GM12878 (cell line): ENCODE measurements around the gene CAMK2A. TPM values are rescaled to one million over a fixed set of nuclear protein-coding genes. Genes with fewer than 3 reads are reported as not detected.
"Not testable (repeated sequence)": the region's sequence is repeated elsewhere in the genome, so short reads cannot be mapped to it uniquely, and the experiment has no call there.

Experiments used
- ATAC-seq: fragments of 200-7000 bp; cut with Tn5 transposase; 3 replicates; pipeline ENCODE4 v1.9.1; 2020; ENCODE audit warnings: mild to moderate bottlenecking, moderate library complexity
- BruUV-seq: library from RNA; stranded (reverse); fragments of 400-500 nt; replicated peaks from 2 replicates; lab custom pipeline; 2021; lab: Mats Ljungman, UMichigan
- CTCF ChIA-PET: fragments of 300-600 bp; sonication (Branson Sonifier 250); formaldehyde crosslinking; extraction: SDS; loops from one replicate; lab custom pipeline; 2021; ENCODE audit warnings: inconsistent platforms; lab: Yijun Ruan, JAX
- POLR2A ChIA-PET: fragments of 350-600 bp; formaldehyde crosslinking; extraction: SDS; loops from one replicate; lab custom pipeline; 2021; ENCODE audit warnings: inconsistent platforms; lab: Charles Lee
- RAD21 ChIA-PET: fragments of 300-600 bp; sonication (Branson Sonifier 250); formaldehyde crosslinking; loops from one replicate; lab custom pipeline; 2023; ENCODE audit warnings: antibody characterized with exemption; ENCODE audit not compliant: unreplicated experiment; lab: Charles Lee
- SMC1A ChIA-PET: fragments of 300-600 bp; sonication (Branson Sonifier 250); formaldehyde crosslinking; loops from one replicate; lab custom pipeline; 2023; ENCODE audit not compliant: unreplicated experiment, uncharacterized antibody; lab: Charles Lee
- DNase-seq: peaks from one replicate; pipeline ENCODE4 v3.0.0-alpha.2; 2011; ENCODE audit warnings: low read depth, low spot score
- FAIRE-seq: peaks from 3 replicates; lab custom pipeline; 2011; peaks lifted over from hg19 to GRCh38; lab: Jason Lieb, UNC
- H2AFZ ChIP-seq: 2 replicates; pipeline ENCODE4 v1.6.0; 2011; ENCODE audit warnings: low read depth, low read length, control low read depth; ENCODE audit not compliant: control insufficient read depth
- H3K27ac ChIP-seq: 2 replicates; pipeline ENCODE4 v1.5.1; 2011; ENCODE audit warnings: control low read depth; ENCODE audit not compliant: control insufficient read depth, insufficient read depth
- H3K27me3 ChIP-seq, 2 experiments: replicated peaks in 1 of 2; 2 replicates each; pipeline versions ENCODE4 v1.6.0 to v1.6.1; 2011; ENCODE audit warnings: low read length in 1 of 2; ENCODE audit not compliant: control insufficient read depth in 2 of 2, insufficient read depth in 2 of 2
- H3K36me3 ChIP-seq, 2 experiments: 2 replicates each; pipeline ENCODE4 v1.5.1; 2011; ENCODE audit warnings: low read length in 1 of 2; ENCODE audit not compliant: control insufficient read depth in 2 of 2, insufficient read depth in 2 of 2
- H3K4me1 ChIP-seq: 2 replicates; pipeline ENCODE4 v1.6.1; 2011; ENCODE audit warnings: mild to moderate bottlenecking, low read length, moderate library complexity, mixed read lengths; ENCODE audit not compliant: control insufficient read depth, insufficient read depth
- H3K4me2 ChIP-seq: 2 replicates; pipeline ENCODE4 v1.6.0; 2011; ENCODE audit warnings: control low read depth; ENCODE audit not compliant: control insufficient read depth, insufficient read depth
- H3K4me3 ChIP-seq: fragments of 200-600 bp; sonication (generic); 2 replicates; pipeline ENCODE4 v1.5.1; 2016
- H3K79me2 ChIP-seq: 2 replicates; pipeline ENCODE4 v1.6.0; 2011; ENCODE audit warnings: low read length; ENCODE audit not compliant: control insufficient read depth, insufficient read depth
- H3K9ac ChIP-seq: 2 replicates; pipeline ENCODE4 v1.8.0; 2011; ENCODE audit warnings: low read length, control low read depth, mixed read lengths; ENCODE audit not compliant: control insufficient read depth, insufficient read depth
- H3K9me3 ChIP-seq: replicated peaks from 3 replicates; pipeline ENCODE4 v1.5.1; 2011; ENCODE audit warnings: mild to moderate bottlenecking, low read length; ENCODE audit not compliant: control insufficient read depth, insufficient read depth
- H4K20me1 ChIP-seq: 2 replicates; pipeline ENCODE4 v1.6.0; 2011; ENCODE audit not compliant: control insufficient read depth, insufficient read depth
- BCLAF1 ChIP-seq: fragments of 450-650 bp; IDR thresholded peaks from 2 replicates; pipeline ENCODE4 v1.6.1; 2017; ENCODE audit warnings: antibody characterized with exemption, mild to moderate bottlenecking, moderate library complexity
- CREM ChIP-seq: IDR thresholded peaks from 2 replicates; pipeline ENCODE4 v1.6.1; 2014; ENCODE audit warnings: antibody characterized with exemption, low read depth
- E2F8 ChIP-seq: fragments of 450-650 bp; IDR thresholded peaks from 2 replicates; pipeline ENCODE4 v1.6.1; 2018; ENCODE audit warnings: mild to moderate bottlenecking, low read depth, moderate library complexity; ENCODE audit not compliant: partially characterized antibody
- FOXK2 ChIP-seq: fragments of 450-650 bp; IDR thresholded peaks from 2 replicates; pipeline ENCODE4 v1.6.1; 2017; ENCODE audit warnings: mild to moderate bottlenecking, moderate library complexity
- MEF2A ChIP-seq: IDR thresholded peaks from 2 replicates; pipeline ENCODE4 v1.6.1; 2011; ENCODE audit warnings: low read depth, mild to moderate bottlenecking, low read length, moderate library complexity; ENCODE audit not compliant: insufficient read depth
- MTA2 ChIP-seq: fragments of 450-650 bp; IDR thresholded peaks from 2 replicates; pipeline ENCODE4 v1.6.1; 2016; ENCODE audit warnings: low read depth, mild to moderate bottlenecking, moderate library complexity
- NBN ChIP-seq: fragments of 450-650 bp; IDR thresholded peaks from 2 replicates; pipeline ENCODE4 v1.6.1; 2016
- NR2F1 ChIP-seq: fragments of 450-650 bp; conservative IDR thresholded peaks from 2 replicates; pipeline ENCODE4 v1.6.1; 2017; ENCODE audit warnings: mild to moderate bottlenecking
- SIN3A ChIP-seq: IDR thresholded peaks from 2 replicates; pipeline ENCODE4 v1.6.1; 2012; ENCODE audit warnings: low read depth, low read length, improper control_type of control experiment
- SKIL ChIP-seq: fragments of 450-650 bp; IDR thresholded peaks from 2 replicates; pipeline ENCODE4 v1.6.1; 2017; ENCODE audit warnings: mild to moderate bottlenecking, low read depth, inconsistent platforms; ENCODE audit not compliant: poor library complexity, severe bottlenecking
- STAT3 ChIP-seq: IDR thresholded peaks from 2 replicates; pipeline ENCODE4 v1.6.1; 2011; ENCODE audit warnings: low read depth, low read length, improper control_type of control experiment
- TAF1 ChIP-seq: IDR thresholded peaks from 2 replicates; pipeline ENCODE4 v1.6.1; 2011; ENCODE audit warnings: mild to moderate bottlenecking, low read depth, low read length, borderline replicate concordance
- ZNF592 ChIP-seq: fragments of 450-650 bp; IDR thresholded peaks from 2 replicates; pipeline ENCODE4 v1.6.1; 2017; ENCODE audit warnings: mild to moderate bottlenecking, moderate library complexity
- WGBS: methylation state at CpG from one replicate; pipeline ENCODE4 v1.1.6; 2016; ENCODE audit warnings: low lambda C conversion rate; ENCODE audit not compliant: insufficient replicate concordance, insufficient coverage; ENCODE audit errors: missing lambda C conversion rate; 5-methylcytosine and 5-hydroxymethylcytosine counted together
- in situ Hi-C: fragments of 300-500 bp; cut with MboI; formaldehyde crosslinking; loops from 9 replicates; pipeline ENCODE4 v1.14.3; 2018; ENCODE audit warnings: mixed read lengths
- intact Hi-C: fragments of 100-400 bp; cut with micrococcal nuclease; formaldehyde crosslinking; loops from one replicate; pipeline ENCODE4 v1.14.2; 2022; ENCODE audit not compliant: unreplicated experiment
- polyA plus RNA-seq, 11 experiments: library from polyadenylated mRNA; depleted of rRNA in 4 of 11; unstranded in 6 of 11; stranded (reverse) in 5 of 11; fragments of >200 nt; fragmentation: Nextera tagmentation in 4 of 11; fragmentation: Illumina TruSeq in 1 of 11; extraction: Ambion mirVana in 4 of 11; extraction: Trizol in 1 of 11; gene quantifications; 1 replicate in 1 of 11; 2 replicates in 10 of 11; pipeline versions ENCODE4 v1.2.1 to v1.2.3, GENCODE V29; 2011 to 2016; ENCODE audit warnings: inconsistent platforms in 2 of 11, missing spikeins in 2 of 11, low read depth in 1 of 11
- total RNA-seq, 4 experiments: library from RNA; depleted of rRNA in 3 of 4; stranded (reverse); fragments of >200 nt in 3 of 4; fragmentation: Illumina TruSeq in 1 of 4; extraction: Trizol in 1 of 4; gene quantifications; 2 replicates each; pipeline versions ENCODE4 v1.2.1 to v1.2.3, GENCODE V29; 2013 to 2021

CAMK2A gene
- total and polyA plus RNA-seq, 10 of the 15 experiments (the other 5 are each of a cell fraction or from before 2014, with no cell fraction given), result 0.11 TPM; not detected in 9

GRCh38 chr5:150248946-150249345, 40.6 kb downstream of the CAMK2A start (continued):
- TF ChIP-seq BCLAF1, result no peak
- no peak for TF ChIP-seq MEF2A
- no peak for TF ChIP-seq TAF1
- TF ChIP-seq SKIL, result no peak
- TF ChIP-seq MTA2, result no peak
- TF ChIP-seq SIN3A, result no peak
- TF ChIP-seq CREM, result no peak
- TF ChIP-seq STAT3, result no peak
- no peak for TF ChIP-seq NBN
- TF ChIP-seq ZNF592, result no peak
- no peak for TF ChIP-seq FOXK2
- TF ChIP-seq NR2F1, result no peak
- TF ChIP-seq E2F8, result no peak

GRCh38 chr5:150248493-150248892, 41.1 kb downstream of the CAMK2A start:
- H3K4me1 ChIP-seq, H3K27ac ChIP-seq, H4K20me1 ChIP-seq, intact Hi-C loops, in situ Hi-C loops, H3K4me3 ChIP-seq, FAIRE-seq, ATAC-seq, RAD21 ChIA-PET, H3K4me2 ChIP-seq, H3K9ac ChIP-seq, H3K79me2 ChIP-seq, DNase-seq, BruUV-seq, POLR2A ChIA-PET, H3K36me3 ChIP-seq, H3K9me3 ChIP-seq, H3K27me3 ChIP-seq, CTCF ChIA-PET, H2AFZ ChIP-seq: not testable (repeated sequence)
- 48% methylated on average over 5 of the region's 6 CpGs for WGBS
- SMC1A ChIA-PET, result interaction anchor here (0.9 kb wide), 1 partner anchor 62 kb away, joined by 3 read pairs; no protein-coding TSS in a partner anchor
